Kidney (tissue), 14 donors: Measurements from ENCODE around the gene DDX5. TPM values are rescaled to one million over a fixed set of nuclear protein-coding genes. Genes with fewer than 3 reads are reported as not detected.

Experiments used
- DNase-seq, 5 donors: peaks; one replicate each; pipeline ENCODE4 v3.0.0-alpha.2; 2013 to 2020
- FAIRE-seq: peaks from 2 replicates; lab custom pipeline; 2012; peaks lifted over from hg19 to GRCh38; lab: Jason Lieb, UNC
- H3K27ac ChIP-seq, 2 donors: one replicate each; pipeline ENCODE4 v1.7.0; 2013; ENCODE audit warnings: low read depth in 2 of 2, low read length in 2 of 2, inconsistent platforms in 1 of 2
- H3K27me3 ChIP-seq: one replicate; pipeline ENCODE4 v1.7.1; 2013; ENCODE audit warnings: low read length, inconsistent platforms; ENCODE audit not compliant: control insufficient read depth, insufficient read depth
- H3K36me3 ChIP-seq, 3 donors: one replicate each; pipeline versions ENCODE4 v1.7.0 to v1.7.1; 2013; ENCODE audit warnings: low read length in 3 of 3, control low read depth in 1 of 3, inconsistent platforms in 1 of 3; ENCODE audit not compliant: insufficient read depth in 3 of 3, control insufficient read depth in 2 of 3
- H3K4me1 ChIP-seq, 3 donors: one replicate each; pipeline versions ENCODE4 v1.7.0 to v1.7.1; 2013; ENCODE audit warnings: low read length in 3 of 3, inconsistent platforms in 1 of 3, low read depth in 1 of 3; ENCODE audit not compliant: control insufficient read depth in 2 of 3, insufficient read depth in 2 of 3
- H3K4me3 ChIP-seq, 3 donors: one replicate each; pipeline versions ENCODE4 v1.7.0 to v1.8.1; 2013; ENCODE audit warnings: low read length in 3 of 3, control low read depth in 1 of 3, inconsistent platforms in 1 of 3
- H3K9ac ChIP-seq, 3 donors: one replicate each; pipeline versions ENCODE4 v1.7.0 to v1.7.1; 2013; ENCODE audit warnings: low read length in 3 of 3, control low read depth in 1 of 3, inconsistent platforms in 1 of 3
- H3K9me3 ChIP-seq, 3 donors: one replicate each; pipeline versions ENCODE4 v1.7.0 to v1.7.1; 2013; ENCODE audit warnings: low read length in 3 of 3, control low read depth in 1 of 3, inconsistent platforms in 1 of 3; ENCODE audit not compliant: control insufficient read depth in 2 of 3, insufficient read depth in 1 of 3
- CTCF ChIP-seq: IDR thresholded peaks from 3 replicates; pipeline ENCODE4 v1.5.1; 2012; ENCODE audit warnings: mild to moderate bottlenecking, moderate library complexity, borderline replicate concordance; ENCODE audit not compliant: insufficient read depth; ENCODE audit errors: extremely low read depth
- intact Hi-C: fragments of 100-400 bp; cut with DNase I; formaldehyde crosslinking; loops from one replicate; pipeline ENCODE4 v1.11.1; 2022
- polyA plus RNA-seq: library from polyadenylated mRNA; stranded (reverse); fragments of 350-450 nt; fragmentation: Illumina TruSeq; extraction: RNeasy Lipid Tissue Mini Kit (QIAGEN cat#74804); gene quantifications from one replicate; pipeline ENCODE4 v1.2.3, GENCODE V29; 2014; ENCODE audit warnings: low read depth, low replicate concordance; ENCODE audit not compliant: insufficient read depth
- total RNA-seq: library from RNA; stranded (reverse); fragmentation: NEBNext Ultra II Directional; extraction: Animal tissue kit (Norgen Biotek cat#: 25700); gene quantifications from one replicate; pipeline ENCODE4 v1.2.1, GENCODE V29; 2021
- donor health status: control.
- donor health status: control.
- donor health status: control.
- donor health status: control.
- donor health status: control.
- donor health status: DM: yes; HTN: yes; CAD: no.
- donor health status: Normal renal cell carcinoma (clear cell type).

DDX5 gene
- total and polyA plus RNA-seq, 2 donors from 2014 or later = 343 to 769 TPM

- no peaks in the 10 kb centered on the region for H3K9me3 ChIP-seq
- no peaks in the 10 kb centered on the region for H3K27me3 ChIP-seq
- intact Hi-C loops = no loop called here
- H3K4me3 ChIP-seq = no peak overlapping the region
- no peak for TF ChIP-seq CTCF
- no peak overlapping the region for H3K27ac ChIP-seq
- H3K36me3 ChIP-seq = peaks cover 12 to 52% (median 40%) of the 10 kb centered on the region in 3 donors
- no peak overlapping the region for H3K9ac ChIP-seq
- H3K4me1 ChIP-seq = no peaks in the 10 kb centered on the region
- FAIRE-seq = no peak
- DNase-seq = no peak
Observed at GRCh38 chr17:64535357-64535756, 29.3 kb upstream of the DDX5 start.

GRCh38 chr17:64534187-64534586 lies 28.1 kb upstream of the DDX5 start:
- H3K36me3 ChIP-seq = peaks cover 9 to 62% (median 45%) of the 10 kb centered on the region in 3 donors
- no peaks in the 10 kb centered on the region for H3K27me3 ChIP-seq
- H3K27ac ChIP-seq = no peak overlapping the region
- no peak for DNase-seq
- FAIRE-seq = no peak
- no peak overlapping the region for H3K4me3 ChIP-seq
- H3K9ac ChIP-seq = no peak overlapping the region
- no peaks in the 10 kb centered on the region for H3K4me1 ChIP-seq
- intact Hi-C loops = no loop called here
- peak; percentile 8 for TF ChIP-seq CTCF
- H3K9me3 ChIP-seq = no peaks in the 10 kb centered on the region

GRCh38 chr17:64533784-64534183 lies 27.7 kb upstream of the DDX5 start:
- Histone ChIP-seq H3K27me3 (no peaks in the 10 kb centered on the region), H3K9ac (no peak overlapping the region), H3K4me3 (no peak overlapping the region), H3K4me1 (no peaks in the 10 kb centered on the region), H3K9me3 (no peaks in the 10 kb centered on the region), H3K36me3 (peaks cover 11 to 66% (median 48%) of the 10 kb centered on the region in 3 donors), H3K27ac (no peak overlapping the region)
- FAIRE-seq (no peak), DNase-seq (no peak)
- intact Hi-C loops = no loop called here
- TF ChIP-seq CTCF = no peak

DNA sequence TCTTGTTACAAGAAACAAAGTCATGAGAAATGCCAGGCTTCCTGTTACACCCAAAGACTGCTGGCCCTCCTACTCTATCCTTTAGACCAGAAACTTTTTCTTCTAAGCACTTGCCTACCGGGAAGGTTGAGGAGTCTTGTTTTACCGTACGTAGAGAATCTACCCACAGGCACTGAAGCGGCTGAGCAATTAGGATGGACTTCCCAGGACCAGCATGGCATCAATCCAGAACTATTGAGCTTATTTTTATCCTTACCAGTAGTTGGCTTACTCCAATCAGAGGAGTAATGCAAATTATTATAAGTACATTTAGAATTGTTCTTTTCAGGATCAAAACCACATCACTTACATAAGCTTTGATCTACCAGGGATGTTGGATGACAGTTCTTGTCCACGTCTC lies 26.3 kb upstream of the DDX5 start:
- peaks cover 16 to 78% (median 51%) of the 10 kb centered on the region in 3 donors for H3K36me3 ChIP-seq
- H3K9ac ChIP-seq = no peak overlapping the region
- DNase-seq = no peak
- no peak for FAIRE-seq
- H3K9me3 ChIP-seq = no peaks in the 10 kb centered on the region
- no peak overlapping the region for H3K4me3 ChIP-seq
- intact Hi-C loops = no loop called here
- no peaks in the 10 kb centered on the region for H3K27me3 ChIP-seq
- TF ChIP-seq CTCF = no peak
- H3K27ac ChIP-seq = no peak overlapping the region
- H3K4me1 ChIP-seq = no peaks in the 10 kb centered on the region
